Nephron progenitor cell (in vitro differentiated cells): ENCODE measurements around the gene PLCL2.
A peak's percentile ranks its signal among the peaks of the same experiment; 100 is the strongest.

ENCODE experiments used
- DNase-seq: peaks from one replicate; pipeline ENCODE4 v3.0.0; 2021
- H3K27ac Mint-ChIP-seq: 2 replicates; pipeline ENCODE4 v1.8.0; 2021; ENCODE audit warnings: mild to moderate bottlenecking, moderate library complexity, mixed read lengths
- H3K27me3 Mint-ChIP-seq: 2 replicates; pipeline ENCODE4 v1.8.0; 2021; ENCODE audit warnings: mild to moderate bottlenecking, low read depth, mixed read lengths; ENCODE audit not compliant: poor library complexity
- H3K36me3 Mint-ChIP-seq: 2 replicates; pipeline ENCODE4 v1.8.0; 2021; ENCODE audit warnings: low read depth, mixed read lengths
- H3K4me1 Mint-ChIP-seq: 2 replicates; pipeline ENCODE4 v1.8.0; 2021; ENCODE audit warnings: mixed read lengths
- H3K4me3 Mint-ChIP-seq: 2 replicates; pipeline ENCODE4 v1.8.0; 2021; ENCODE audit warnings: mild to moderate bottlenecking, moderate library complexity, mixed read lengths
- H3K9me3 Mint-ChIP-seq: 2 replicates; pipeline ENCODE4 v1.8.0; 2021; ENCODE audit warnings: mild to moderate bottlenecking, moderate library complexity, mixed read lengths
- CTCF ChIP-seq: fragments of 200-600 bp; sonication (generic); IDR thresholded peaks from 2 replicates; pipeline ENCODE4 v1.5.0; 2021; ENCODE audit warnings: antibody characterized with exemption

The PLCL2 gene

GRCh38 chr3:17069754-17070153, 185.0 kb downstream of the PLCL2 start:
- Mint-ChIP-seq H3K27me3 (peaks cover 6% of the 10 kb centered on the region), H3K36me3 (no peaks in the 10 kb centered on the region), H3K4me1 (peaks cover 53% of the 10 kb centered on the region)

GRCh38 chr3:17070161-17070959, 185.6 kb downstream of the PLCL2 start:
- Mint-ChIP-seq H3K36me3 (no peaks in the 10 kb centered on the region), H3K4me3 (no peak overlapping the region), H3K9me3 (no peaks in the 10 kb centered on the region), H3K27ac (peak overlapping the region; percentile 17), H3K27me3 (peaks cover 6% of the 10 kb centered on the region), H3K4me1 (peaks cover 50% of the 10 kb centered on the region)
- no peak for TF ChIP-seq CTCF
- no peak for DNase-seq

More at GRCh38 chr3:17069754-17070153, 185.0 kb downstream of the PLCL2 start:
- Mint-ChIP-seq H3K9me3 (no peaks in the 10 kb centered on the region), H3K4me3 (no peak overlapping the region), H3K27ac (no peak overlapping the region)
- DNase-seq = no peak
- TF ChIP-seq CTCF = no peak

GRCh38 chr3:17074559-17074958, 189.8 kb downstream of the PLCL2 start:
- no peak for TF ChIP-seq CTCF
- peaks cover 16% of the 10 kb centered on the region for H3K9me3 Mint-ChIP-seq
- H3K4me1 Mint-ChIP-seq = peaks cover 26% of the 10 kb centered on the region
- no peak overlapping the region for H3K27ac Mint-ChIP-seq
- peaks cover 17% of the 10 kb centered on the region for H3K36me3 Mint-ChIP-seq
- no peak for DNase-seq
- H3K27me3 Mint-ChIP-seq = no peaks in the 10 kb centered on the region
- H3K4me3 Mint-ChIP-seq = no peak overlapping the region

GRCh38 chr3:17075358-17075757, 190.6 kb downstream of the PLCL2 start:
- TF ChIP-seq CTCF = no peak
- Mint-ChIP-seq H3K9me3 (peaks cover 16% of the 10 kb centered on the region), H3K4me3 (no peak overlapping the region), H3K4me1 (peaks cover 21% of the 10 kb centered on the region), H3K36me3 (peaks cover 17% of the 10 kb centered on the region), H3K27me3 (no peaks in the 10 kb centered on the region), H3K27ac (no peak overlapping the region)
- DNase-seq = no peak

- H3K4me3 Mint-ChIP-seq = no peak overlapping the region
- peaks cover 16% of the 10 kb centered on the region for H3K4me1 Mint-ChIP-seq
- peaks cover 17% of the 10 kb centered on the region for H3K36me3 Mint-ChIP-seq
- no peak for DNase-seq
- no peak overlapping the region for H3K27ac Mint-ChIP-seq
- H3K27me3 Mint-ChIP-seq = no peaks in the 10 kb centered on the region
- peaks cover 16% of the 10 kb centered on the region for H3K9me3 Mint-ChIP-seq
- TF ChIP-seq CTCF = no peak
These were observed 191.2 kb downstream of the PLCL2 start for GRCh38 chr3:17075907-17076306.
